Stimulated activated CD8-positive, alpha-beta memory T cell treated with anti-CD3 and anti-CD28 coated beads, Interleukin-12 subunit alpha, Interleukin-12 subunit beta, amount 100 ng/mL, for 24 hours (primary cell): ENCODE data around the gene SBF2.

Experiments
- DNase-seq: peaks from one replicate; pipeline ENCODE4 v3.0.0-alpha.2; 2020; ENCODE audit errors: extremely low read depth

SBF2 gene

GRCh38 chr11:9852465-9852864 is 441.6 kb downstream of the SBF2 start:
- no peak for DNase-seq

DNA sequence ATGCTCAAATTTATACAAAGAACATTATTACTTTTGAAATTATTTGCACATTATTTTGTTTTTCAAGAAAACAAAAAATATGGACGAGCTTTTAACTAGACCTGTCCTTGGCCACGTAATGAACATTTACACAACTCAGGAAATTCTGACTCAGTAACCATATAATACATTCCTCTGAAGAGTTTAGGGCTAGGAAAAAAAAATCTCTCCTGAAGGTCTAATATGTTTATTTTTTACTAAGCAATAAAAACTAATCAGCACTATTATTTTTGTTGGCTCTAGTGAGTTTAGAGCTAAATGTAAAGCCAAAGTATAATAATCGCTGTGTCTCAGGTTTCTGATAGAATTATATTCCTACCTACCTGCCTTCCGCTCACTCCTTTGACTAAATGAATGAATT is 442.7 kb downstream of the SBF2 start:
- DNase-seq: no peak

DNA sequence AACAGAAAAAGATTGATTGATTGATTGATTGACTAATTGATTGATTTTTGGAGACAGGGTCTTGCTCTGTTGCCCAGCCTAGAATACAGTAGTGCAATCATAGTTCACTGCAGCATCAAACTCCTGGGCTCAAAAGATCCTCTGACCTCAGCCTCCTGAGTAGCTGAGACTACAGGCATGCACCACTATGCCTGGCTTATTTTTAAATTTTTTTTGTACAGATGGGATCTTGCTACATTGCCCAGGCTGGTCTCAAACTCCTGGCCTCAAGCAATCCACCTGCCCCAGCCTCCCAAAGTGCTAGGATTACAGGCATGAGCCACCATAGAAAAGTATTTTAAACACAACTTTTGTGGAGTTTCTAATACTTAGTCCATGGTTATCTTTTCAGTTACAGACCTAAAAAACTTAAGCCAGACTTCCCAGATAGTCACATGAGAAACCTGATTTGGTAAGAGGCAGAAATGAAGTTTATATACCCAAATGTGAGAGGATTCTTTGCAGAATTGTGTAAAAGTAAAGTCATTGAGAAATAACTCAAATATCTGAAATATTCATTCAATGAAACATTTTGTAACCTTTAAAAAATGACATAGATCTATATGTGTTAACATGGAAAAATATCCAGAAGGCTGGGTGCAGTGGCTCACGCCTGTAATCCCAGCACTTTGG is 443.7 kb downstream of the SBF2 start:
- DNase-seq: no peak

GRCh38 chr11:9849389-9849788 is 444.6 kb downstream of the SBF2 start:
- no peak for DNase-seq

DNA sequence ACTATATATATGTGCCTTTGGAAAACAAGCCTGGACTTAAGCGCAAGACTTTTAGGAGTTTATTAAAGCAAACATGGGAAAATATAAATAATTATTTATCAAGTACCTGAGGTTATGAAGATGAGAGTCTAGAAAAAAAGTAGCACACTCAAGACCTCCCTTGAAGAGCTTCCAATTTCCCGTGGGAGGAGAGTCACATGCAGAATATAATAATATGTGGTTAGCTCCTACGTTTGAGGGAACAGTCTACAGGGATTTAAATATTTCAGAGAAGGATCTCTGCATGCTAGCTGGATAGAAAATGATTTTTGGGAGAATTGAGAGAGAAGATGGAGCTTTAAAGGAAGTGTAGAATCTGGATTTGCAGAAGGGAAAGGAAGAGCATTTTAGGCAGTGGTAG is 446.4 kb downstream of the SBF2 start:
- DNase-seq: no peak

GRCh38 chr11:9842923-9843322 is 451.1 kb downstream of the SBF2 start:
- DNase-seq: no peak

DNA sequence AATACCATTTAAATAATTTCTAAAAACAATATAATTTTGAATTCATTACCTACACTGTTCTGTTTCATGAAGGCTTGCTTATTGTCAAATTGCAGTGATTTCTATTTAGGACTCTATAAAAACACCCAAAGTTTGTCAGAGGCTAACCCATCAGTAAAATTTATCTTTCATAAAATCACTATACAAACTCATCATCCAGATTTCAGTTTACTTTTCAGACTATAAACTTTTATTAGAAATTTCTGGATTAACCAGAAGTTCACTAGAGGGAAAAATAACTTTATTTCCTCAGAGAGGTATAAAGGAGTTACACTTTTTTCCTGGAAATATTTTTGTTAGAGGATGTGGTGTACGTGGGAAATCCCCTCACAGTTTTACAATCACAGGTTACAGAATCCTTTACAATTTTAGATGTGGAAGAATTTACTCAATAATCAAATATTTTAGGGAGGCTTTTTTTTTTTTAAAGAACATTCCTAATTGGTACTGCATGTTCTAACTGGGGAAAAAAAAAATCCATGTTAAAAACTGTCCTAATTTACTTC is 453.5 kb downstream of the SBF2 start:
- DNase-seq: no peak

DNA sequence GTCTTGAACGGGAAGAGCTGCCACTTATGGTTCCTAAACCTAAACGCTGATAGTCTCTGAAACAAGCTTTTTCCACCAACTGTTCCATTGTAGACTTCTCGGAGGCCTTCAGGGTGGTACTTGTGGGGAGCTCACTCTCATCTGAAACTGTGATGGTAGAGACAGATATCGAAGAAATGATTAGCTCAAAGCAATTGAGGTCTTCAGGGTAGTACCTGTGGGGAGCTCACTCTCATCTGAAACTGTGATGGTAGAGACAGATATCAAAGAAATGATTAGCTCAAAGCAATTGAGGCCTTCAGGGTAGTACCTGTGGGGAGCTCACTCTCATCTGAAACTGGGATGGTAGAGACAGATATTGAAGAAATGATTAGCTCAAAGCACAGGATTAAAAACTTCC is 454.5 kb downstream of the SBF2 start:
- DNase-seq: no peak

DNA sequence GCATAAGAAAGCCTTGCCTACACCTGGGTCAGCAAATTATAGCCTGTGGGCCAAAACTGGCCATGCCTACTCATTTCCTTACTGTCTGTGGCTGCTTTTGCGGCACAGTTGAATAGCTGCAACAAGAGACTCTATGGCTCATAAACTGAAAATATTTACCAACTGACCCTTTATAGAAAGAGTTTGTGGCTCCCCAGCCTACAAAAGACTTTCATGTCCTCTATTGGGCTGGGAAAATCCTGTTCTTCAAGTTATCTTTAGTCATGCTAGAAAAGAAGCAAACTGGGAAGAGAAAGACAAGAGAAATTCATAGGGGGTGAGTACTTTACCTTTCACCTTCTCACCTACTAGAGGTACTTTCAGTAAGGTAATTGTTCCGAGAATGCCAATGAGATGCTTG is 455.1 kb downstream of the SBF2 start:
- no peak for DNase-seq

DNA sequence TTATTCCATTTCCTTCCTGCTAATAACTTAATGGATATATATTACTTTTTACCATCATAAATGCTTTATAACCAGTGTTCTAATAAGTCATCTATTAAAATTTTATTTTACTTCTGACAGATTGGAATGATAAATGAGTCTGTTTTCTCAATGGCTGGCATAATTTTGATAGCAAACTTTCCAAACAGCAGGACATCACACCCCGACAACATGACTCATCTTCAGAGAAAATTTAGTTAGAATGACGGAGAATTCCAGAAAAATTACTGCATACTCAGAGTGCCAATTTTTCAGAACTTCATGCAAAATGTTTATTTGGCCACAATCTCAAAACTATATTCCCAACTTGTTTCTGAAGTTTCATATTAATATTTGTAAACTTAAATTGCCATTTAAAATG is 455.8 kb downstream of the SBF2 start:
- no peak for DNase-seq

GRCh38 chr11:9834291-9834690 is 459.7 kb downstream of the SBF2 start:
- no peak for DNase-seq

DNA sequence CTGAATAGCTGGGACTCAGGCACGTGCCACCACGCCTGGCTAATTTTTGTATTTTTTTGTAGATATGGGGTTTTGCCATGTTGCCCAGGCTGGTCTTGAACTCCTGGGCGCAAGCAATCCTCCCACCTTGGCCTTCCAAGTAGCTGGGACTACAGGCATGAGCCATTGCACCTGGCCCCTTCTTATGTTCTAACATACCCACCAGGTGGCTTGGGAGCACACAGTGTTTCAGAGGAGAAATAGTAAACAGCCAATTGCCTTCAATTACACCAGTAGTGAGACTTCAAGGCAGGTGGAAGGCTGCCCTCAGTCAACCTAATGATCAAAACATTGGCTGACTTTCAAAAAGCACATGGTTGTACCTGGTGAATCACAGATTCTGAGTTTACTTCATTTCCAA is 462.9 kb downstream of the SBF2 start:
- DNase-seq: no peak

DNA sequence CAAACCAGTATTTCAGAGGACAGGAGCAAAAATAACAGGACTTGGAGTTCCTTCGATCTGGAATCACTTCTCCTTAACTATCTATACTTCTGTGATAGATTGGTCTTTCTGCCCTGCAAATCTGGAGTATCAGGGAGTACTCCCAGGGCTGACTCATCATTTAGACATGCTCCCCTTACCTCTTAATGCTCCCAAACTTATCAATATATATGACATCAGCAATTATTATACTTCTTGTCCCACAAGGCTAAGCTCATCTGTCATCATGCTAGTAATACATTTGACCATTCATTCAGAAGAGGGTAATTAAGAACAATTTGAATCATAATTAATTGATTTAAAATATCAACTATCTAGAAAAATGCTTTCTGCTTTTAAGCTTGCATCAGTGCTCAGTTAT is 466.3 kb downstream of the SBF2 start:
- no peak for DNase-seq

DNA sequence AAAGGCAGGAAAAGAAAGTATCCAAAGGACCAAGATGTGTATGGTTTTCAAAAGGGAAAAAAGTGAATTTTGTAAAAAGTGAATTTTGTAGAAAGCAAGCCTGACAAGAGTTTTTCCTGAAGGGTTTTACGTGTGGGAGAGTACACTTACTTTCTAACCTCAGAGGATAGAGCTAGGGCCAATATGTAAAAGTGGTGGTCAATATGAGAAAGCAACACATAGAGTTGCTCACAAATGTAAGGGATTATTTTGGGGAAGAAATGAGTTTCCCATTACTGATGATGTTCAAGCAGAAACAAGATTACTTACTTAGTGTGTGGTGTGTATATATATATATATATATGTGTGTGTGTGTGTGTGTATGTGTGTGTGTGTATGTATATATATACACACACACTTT is 467.6 kb downstream of the SBF2 start:
- no peak for DNase-seq

- DNase-seq: no peak
Observed at GRCh38 chr11:9825895-9826294, 468.1 kb downstream of the SBF2 start.

- DNase-seq: no peak
Observed at GRCh38 chr11:9825315-9825714, 468.7 kb downstream of the SBF2 start.

GRCh38 chr11:9823887-9824385 is 470.1 kb downstream of the SBF2 start:
- DNase-seq: no peak

DNA sequence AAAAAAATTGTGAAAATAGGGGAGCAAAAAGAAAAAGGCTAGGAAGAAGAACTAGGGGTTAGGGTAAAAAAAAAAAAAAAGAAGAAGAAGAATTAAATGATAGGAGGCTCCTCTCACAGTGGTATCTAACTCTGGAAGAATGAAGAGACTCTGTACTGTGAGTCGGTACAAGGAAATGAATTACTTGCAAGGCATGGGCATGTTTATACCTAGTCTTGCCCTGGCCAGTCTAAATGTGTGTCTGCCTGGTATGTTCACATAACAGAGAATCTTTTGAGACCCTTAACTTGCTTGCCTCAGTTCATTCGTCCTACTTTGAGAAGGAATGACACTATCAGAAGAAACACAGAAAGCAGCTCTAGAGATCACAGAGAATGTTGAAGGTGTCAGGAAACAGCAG is 470.6 kb downstream of the SBF2 start:
- DNase-seq: no peak

DNA sequence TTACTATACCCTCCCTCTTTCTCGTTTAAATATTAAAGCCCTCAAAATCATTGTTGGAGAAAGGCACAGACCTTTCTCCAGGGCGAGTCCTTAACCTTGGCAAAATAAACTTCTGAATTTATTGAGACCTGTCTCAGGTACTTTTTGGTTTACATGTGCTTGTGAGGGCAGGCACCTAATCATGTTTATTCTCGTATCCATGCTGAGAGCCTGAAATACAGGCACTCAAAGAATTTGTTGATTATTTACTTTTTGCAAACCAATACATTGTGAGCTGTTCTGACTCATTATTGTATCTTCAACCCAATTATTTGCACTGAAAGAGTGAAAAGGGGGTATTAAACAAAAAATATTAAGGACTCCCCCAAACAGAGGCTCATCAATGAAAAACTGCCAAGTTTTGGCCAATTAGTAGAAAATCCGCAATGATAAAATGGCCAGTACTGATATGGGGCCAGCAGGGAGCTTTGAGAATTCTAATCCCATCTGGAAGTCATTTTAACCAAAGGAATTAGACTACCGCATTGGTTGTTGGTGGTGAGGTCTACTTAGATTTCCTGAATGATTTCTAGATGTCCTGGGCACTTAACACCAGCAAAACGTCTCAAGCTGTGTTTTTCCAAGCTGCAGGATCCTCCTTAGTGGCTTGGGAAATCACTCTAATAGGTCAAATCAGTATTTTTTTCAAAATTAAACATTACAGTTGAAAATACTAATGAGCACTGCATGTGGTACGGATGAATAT is 472.8 kb downstream of the SBF2 start:
- DNase-seq: no peak

DNA sequence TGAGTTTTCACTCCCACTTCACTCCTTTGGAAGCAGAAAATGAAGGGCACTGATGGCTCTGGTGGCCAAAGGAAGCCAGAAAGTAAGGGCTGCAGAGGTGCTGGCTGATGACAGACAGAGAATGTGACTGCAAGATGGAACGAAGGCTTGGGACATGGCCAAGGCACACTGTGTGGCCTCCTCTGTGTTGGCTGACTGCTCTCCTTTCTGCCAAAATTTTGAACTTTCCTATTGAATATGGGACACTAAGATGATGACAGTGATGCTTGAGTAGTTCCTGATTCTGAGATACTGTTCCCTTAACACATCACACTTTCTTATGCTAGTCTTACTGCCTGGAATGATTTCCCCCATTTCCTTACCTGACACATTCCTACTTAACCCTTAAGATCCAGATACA is 473.8 kb downstream of the SBF2 start:
- DNase-seq: no peak

GRCh38 chr11:9817191-9817590 is 476.8 kb downstream of the SBF2 start:
- DNase-seq: no peak

GRCh38 chr11:9815486-9816136 is 478.4 kb downstream of the SBF2 start:
- DNase-seq: no peak

- DNase-seq: no peak
Observed at GRCh38 chr11:9814108-9814507, 479.9 kb downstream of the SBF2 start.
